ENCODE results near the gene FOXP1.

- TF ChIP-seq CTCF (IDR thresholded peaks at IDR 0.05 in 4 of 5, conservative IDR thresholded peaks at IDR 0.05 in 1 of 5) (no peak), POLR2A (IDR thresholded peaks at IDR 0.05) (no peak)
Observed at GRCh38 chr3:71577011-71577410, 6.5 kb downstream of the FOXP1 start.
